GM11168 (cell line): ENCODE data around the gene NTM.

Source experiments
- in situ Hi-C: fragments of 300-500 bp; cut with MboI; formaldehyde crosslinking; loops from one replicate; pipeline ENCODE4 v1.12.0; 2022; ENCODE audit warnings: low sequenced_read_pairs; ENCODE audit not compliant: unreplicated experiment

Gene NTM

GRCh38 chr11:132231656-132232347 lies 861.4 kb downstream of the NTM start:
- in situ Hi-C loops = no loop called here

- in situ Hi-C loops = no loop called here
These were observed 864.5 kb downstream of the NTM start for GRCh38 chr11:132234878-132235277.

DNA sequence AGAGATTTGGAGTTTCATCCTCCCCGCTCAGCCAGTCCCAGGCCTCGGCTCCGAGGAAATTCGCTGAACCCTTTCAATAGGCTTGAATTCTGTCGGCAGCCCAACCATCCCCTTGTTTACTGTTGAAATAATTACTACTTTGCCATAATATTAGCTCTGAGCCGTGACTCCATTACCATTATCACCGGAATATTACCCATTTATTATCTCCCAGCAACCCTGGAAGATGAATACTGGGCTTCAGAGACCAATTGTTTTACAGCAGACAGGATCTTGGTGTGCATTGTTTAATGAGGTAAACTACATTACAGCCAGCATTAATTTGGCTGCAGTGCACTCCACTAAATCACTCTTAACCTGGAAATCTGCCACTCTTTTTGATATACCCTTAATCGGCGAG lies 867.4 kb downstream of the NTM start:
- in situ Hi-C loops = no loop called here

DNA sequence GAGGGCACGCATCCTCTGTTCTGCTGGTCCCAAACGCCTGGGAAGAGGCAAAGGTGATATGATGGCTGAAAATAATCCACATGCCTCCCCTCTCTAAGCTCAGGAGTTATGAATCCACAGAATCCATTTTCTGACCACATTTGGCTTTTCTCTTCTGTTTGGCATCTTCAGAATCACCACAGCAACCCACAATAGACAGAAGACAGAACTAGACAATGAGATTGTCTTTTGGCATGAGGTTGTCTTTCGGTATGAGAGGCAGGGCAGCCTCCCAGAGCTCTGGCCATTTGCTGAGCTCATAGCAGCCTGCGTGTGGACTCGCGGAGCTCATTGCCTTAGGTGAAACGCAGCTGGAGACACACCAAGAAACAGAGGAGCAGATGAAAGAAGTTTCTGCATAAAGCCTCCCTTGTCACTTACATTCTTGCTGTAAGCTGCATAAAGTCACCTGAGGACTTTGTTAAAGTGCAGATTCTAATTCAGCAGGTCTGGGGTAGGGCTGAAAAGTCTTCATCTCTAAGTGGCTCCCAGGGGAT lies 868.0 kb downstream of the NTM start:
- in situ Hi-C loops = no loop called here

GRCh38 chr11:132240374-132240773 lies 870.0 kb downstream of the NTM start:
- in situ Hi-C loops = no loop called here

- in situ Hi-C loops = no loop called here
These were observed 872.2 kb downstream of the NTM start for GRCh38 chr11:132242632-132243031.

DNA sequence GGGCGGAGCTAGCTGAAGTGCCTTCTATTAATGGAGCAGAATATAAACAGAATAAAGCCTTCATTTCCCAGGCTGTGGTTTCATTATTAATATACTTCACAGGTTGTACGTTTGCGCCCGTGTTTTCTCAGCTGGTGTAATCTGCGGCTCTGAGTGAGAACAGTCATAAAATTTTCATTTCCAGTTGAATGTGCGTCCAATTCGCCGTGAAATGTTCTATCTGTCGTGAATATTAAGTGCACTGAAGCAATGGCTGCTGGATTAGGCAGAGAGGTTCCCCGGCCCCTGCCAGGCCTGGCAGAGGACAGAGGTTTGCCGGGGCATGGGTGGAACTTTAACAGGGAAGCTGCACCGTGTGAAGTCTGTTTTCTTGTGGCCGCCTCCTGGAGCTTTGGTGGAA lies 874.4 kb downstream of the NTM start:
- in situ Hi-C loops = no loop called here

DNA sequence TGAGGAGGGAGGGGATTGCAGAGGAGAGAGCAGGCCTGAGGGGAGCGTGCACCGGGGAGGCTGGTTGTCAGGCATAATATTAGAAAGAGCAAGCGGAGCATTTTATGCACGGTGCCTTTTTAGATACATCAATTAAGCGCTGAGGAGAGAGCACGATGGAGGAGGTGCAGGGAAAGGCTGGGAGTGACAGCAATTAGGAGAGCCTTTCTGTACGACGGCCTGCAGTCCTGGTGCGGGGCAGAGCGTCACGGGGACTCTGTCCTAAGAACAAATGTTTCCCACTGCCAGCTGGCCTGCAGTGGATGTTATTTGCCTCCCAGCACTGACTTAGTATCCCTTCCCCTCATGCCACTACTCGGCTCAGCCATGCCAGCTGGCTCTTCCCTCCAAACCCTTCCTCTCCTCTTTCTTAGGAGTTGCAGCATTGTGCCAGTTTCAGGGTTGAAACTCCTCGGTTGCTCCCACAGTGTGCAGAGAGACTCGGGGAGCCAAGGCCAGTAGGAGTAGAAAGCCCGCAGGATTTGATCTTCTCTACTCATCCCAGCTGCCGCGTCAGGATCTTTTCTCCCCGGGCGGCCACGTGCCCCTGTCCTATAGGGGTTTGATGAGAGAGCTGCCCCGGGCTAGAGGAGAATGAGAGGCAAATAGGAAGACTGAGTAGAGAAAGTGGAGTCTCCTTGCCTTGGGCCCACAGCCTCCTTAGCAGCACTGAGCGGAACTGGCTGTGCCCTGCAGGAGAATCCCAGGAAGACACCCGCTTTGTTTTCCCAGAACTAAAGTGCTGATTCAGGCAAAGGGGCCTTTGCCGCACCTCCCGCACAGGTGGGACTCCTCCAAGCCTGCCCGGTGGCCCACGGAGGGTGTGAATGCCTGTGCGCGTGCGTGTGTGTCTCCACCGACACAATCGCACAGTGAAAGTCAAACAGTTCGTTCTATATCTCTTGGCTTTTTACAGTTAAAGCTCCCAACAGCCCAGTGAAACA lies 875.3 kb downstream of the NTM start:
- in situ Hi-C loops = no loop called here

DNA sequence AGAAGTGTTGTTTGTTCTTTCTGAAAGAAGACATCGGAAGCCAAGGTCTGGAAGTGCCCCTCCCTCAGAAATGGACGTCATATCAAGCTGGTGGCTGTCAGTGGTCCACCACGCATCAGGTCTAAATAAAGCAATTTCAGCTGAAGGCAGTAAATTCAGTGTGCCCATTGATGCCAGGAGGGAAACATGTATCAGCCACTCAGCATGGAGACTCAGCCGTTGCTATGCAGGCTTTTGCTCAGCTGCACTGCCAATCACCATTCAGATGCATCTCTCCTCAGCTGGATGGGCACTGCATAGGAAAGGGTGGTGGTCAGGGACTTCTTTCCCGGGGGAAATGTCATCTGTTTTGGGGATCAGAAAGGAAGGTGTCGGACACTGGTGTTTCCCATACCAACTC lies 878.2 kb downstream of the NTM start:
- in situ Hi-C loops = no loop called here

DNA sequence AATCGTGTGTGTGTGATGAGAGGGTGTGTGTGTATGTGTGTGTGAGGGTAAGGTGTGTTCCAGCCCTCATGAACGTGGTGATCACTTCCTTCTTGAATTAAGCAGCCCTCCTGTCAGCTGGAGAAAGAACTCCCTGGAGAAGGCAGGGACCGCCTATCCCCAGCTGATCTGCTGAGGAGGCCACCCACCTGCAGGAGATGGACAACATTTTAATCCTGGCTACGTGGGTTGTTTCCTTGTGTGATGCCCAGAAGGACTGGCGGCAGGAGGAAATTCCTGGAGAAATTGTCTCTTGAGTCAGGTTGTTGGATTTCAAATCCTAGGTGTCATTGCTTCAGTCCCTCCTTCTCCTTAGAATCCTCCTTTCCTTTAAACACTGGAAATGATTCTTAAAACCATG lies 878.8 kb downstream of the NTM start:
- in situ Hi-C loops = no loop called here

GRCh38 chr11:132251061-132251460 lies 880.6 kb downstream of the NTM start:
- in situ Hi-C loops = no loop called here

DNA sequence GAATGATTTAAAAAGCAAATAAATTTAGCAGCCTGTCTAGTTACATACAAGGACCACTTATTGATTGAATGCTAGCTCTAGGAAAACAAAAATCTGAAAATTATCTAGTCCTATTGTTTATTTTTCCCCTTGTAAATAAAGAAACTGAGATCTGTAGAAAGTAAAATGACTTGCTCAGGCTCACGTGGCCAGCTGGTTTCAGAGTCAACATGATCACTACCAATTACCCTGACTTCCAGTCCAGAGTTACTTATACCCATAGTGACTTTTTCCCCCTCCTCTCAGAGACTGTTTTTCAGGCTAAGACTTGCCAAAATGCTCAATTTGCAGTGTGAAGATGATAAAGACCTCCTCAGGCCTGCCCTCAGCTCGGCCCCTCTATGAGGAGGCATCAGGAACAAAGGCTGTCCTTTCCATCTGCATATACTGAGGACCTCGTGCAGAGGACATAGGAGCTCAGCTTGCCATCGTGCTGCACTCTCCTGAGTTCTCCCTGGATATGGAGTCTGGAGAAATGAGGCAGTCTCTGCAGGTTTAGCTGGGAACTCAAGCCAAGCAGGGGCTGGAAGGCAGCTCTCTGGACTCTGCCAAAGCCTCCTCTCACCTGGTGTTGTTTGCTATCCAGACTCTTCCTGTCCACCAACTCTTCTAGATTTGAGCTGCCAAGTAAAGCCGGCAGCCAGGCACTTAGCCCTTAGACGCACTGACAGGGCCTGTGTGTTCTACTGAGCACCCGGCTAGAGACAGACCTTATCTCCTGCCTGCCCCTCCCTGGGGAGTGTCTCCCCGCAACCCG lies 883.3 kb downstream of the NTM start:
- in situ Hi-C loops = no loop called here

- in situ Hi-C loops = no loop called here
These were observed 884.5 kb downstream of the NTM start for GRCh38 chr11:132254906-132255305.

DNA sequence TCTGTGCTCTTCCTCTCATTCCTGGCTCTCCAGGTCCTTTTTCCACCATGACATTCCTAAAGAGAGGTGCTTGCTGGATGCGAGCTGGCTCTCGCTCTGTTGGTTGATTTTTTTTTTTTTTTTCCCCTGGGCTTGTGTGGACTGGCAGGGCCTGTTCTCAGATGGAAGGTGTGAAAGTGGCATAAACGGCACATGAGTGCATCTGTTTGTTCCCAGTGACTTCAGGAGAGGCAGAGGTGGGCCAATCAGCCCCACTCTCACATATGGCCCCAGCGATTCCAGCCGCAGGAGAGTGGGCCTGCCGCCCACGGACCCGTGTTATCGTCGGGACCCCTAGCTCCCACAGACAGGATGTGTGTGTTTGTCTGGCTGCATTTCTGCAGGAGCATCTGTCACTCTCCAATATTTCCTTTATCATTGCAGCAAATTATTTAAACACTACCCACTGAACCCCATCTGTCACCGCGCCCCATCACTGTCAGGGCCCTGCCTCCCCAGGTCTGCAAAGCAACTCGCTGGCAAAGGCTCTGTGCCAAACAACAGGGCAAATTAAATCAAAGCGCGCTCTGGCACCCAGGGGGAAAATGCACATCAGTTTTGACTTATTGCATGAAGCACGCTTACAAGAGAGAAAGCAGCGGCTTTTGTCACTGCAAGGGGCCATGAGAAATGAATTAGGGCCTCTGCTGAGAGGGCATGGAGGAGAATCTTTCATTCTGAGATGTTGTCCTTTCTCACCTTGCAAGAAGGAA lies 886.3 kb downstream of the NTM start:
- in situ Hi-C loops = no loop called here

DNA sequence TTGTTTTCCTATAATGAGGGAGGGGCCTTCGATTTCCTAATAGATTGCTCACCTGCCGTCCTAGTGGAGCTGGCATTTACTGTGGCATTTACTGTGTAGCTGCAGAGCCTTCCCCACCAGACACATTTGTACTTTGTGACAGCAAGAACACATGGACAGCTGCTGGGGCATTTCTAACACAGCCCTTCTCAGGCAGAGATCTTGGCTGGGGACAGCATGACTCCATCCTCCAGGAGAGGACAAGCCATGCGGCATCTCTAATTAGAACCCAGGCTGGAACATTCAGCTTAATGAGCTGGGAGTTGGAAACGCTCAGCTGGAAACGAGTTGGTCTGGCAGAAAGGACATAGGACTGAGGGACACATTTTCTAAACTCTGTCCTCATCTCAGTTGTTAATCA lies 887.5 kb downstream of the NTM start:
- in situ Hi-C loops = no loop called here

DNA sequence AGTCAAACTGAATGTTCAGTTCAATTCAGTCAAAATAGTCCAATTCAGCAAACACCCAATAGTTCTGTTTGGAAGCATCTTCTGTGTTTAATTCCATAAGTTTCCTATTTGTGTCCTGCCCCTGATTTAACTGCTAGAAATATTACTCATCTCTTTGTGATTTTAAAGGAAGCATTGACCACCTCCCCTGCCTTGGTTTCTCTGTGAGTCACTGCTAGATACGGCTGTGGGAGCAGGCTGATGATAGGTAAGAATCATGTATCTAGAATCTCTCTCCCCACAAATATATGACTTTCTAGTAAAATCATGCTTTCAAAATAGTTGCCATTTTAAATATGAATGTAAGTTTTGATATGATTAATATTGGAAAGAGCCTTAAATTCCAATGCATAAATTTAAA lies 888.5 kb downstream of the NTM start:
- in situ Hi-C loops = no loop called here

DNA sequence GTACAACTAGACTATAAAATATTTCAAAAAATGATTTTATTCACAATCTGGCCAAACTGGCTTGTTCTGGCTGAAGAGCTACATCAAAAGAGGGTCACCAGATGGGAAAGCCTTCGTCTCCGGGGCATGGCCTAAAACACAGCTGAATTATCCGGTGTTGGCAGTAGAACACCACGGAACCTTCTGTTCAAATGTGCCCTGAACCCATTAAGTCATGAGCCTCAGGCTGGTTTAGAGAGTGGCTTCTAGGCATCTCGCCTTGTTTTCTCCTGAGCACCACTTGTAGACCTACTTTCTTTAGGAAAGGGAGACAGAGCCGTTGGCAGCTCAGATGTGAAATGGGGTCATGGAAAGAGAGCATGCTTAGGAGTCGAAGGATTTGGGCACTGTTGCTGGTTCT lies 890.2 kb downstream of the NTM start:
- in situ Hi-C loops = no loop called here

- in situ Hi-C loops = no loop called here
These were observed 892.8 kb downstream of the NTM start for GRCh38 chr11:132263241-132263640.

DNA sequence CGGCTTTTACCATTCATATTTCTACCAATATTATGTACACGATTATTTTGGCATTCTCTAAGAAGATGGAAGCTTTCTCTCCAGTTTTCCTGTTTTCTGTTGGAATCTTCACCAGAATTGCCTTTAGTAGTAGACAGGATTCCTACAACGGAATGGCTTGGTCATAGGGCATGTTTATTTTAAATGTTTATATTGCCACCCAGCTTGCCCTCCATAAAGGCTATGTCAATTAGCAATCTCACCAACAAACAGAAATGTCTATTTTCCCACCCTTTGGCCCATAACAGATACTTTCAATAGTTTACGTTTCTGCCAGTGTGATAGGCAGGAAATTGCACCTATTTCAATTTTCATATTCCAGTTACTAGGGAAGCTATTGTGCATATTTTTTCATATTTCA lies 893.5 kb downstream of the NTM start:
- in situ Hi-C loops = no loop called here

DNA sequence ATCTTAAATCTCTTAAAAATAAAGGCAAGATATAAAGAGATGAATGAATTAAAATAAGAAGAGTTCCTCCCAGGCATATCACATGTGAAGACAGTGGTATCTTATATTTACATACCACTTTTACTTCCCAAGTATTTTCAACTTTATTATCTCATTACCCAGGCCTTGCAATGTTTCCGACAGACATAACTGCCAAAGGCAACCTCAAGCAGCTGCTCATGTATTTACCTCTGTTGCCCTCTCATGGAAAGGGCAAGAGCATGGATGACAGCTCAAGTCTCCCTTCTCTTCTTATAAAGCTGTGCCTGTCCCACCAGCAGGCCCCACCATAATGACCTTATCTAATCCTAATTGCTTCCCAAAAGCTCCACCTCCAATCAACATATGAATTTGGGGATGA lies 894.2 kb downstream of the NTM start:
- in situ Hi-C loops = no loop called here
